HFFc6 (cell line): ENCODE measurements around the gene SNX11. TPM values are rescaled to one million over a fixed set of nuclear protein-coding genes. Genes with fewer than 3 reads are reported as not detected.

Source experiments
- DNase-seq: peaks from one replicate; pipeline ENCODE4 v3.0.0-alpha.2; 2018
- H3K27ac Mint-ChIP-seq: 2 replicates; pipeline ENCODE4 v1.8.0; 2020; ENCODE audit warnings: mild to moderate bottlenecking, mixed read lengths
- H3K27me3 Mint-ChIP-seq: 2 replicates; pipeline ENCODE4 v1.8.0; 2021; ENCODE audit warnings: mild to moderate bottlenecking, moderate library complexity, mixed read lengths; ENCODE audit not compliant: insufficient read depth
- H3K36me3 Mint-ChIP-seq: 2 replicates; pipeline ENCODE4 v1.8.0; 2021; ENCODE audit warnings: low read depth, mixed read lengths
- H3K4me1 Mint-ChIP-seq: 2 replicates; pipeline ENCODE4 v1.8.0; 2020; ENCODE audit warnings: low read depth, mixed read lengths
- H3K4me3 Mint-ChIP-seq: 2 replicates; pipeline ENCODE4 v1.8.0; 2020; ENCODE audit warnings: mild to moderate bottlenecking, moderate library complexity, mixed read lengths
- H3K9me3 Mint-ChIP-seq: 2 replicates; pipeline ENCODE4 v1.8.0; 2020; ENCODE audit warnings: mild to moderate bottlenecking, mixed read lengths
- total RNA-seq, 6 experiments: library from RNA; stranded (reverse); fragmentation: NEBNext Ultra II Directional; extraction: Animal tissue kit (Norgen Biotek cat#: 25700); gene quantifications; 2 replicates in 1 of 6; 3 replicates in 5 of 6; pipeline ENCODE4 v1.2.3, GENCODE V29; 2021
- TF ChIP-seq, protein P1 (sequence below): fragments of 200-600 bp; sonication (generic); IDR thresholded peaks from 2 replicates; pipeline ENCODE4 v1.5.0; 2021; ENCODE audit warnings: antibody characterized with exemption, mild to moderate bottlenecking

SNX11 gene
- total RNA-seq, 6 experiments from 2014 or later = 16.5 to 21.9 (median 19.6) TPM

DNA sequence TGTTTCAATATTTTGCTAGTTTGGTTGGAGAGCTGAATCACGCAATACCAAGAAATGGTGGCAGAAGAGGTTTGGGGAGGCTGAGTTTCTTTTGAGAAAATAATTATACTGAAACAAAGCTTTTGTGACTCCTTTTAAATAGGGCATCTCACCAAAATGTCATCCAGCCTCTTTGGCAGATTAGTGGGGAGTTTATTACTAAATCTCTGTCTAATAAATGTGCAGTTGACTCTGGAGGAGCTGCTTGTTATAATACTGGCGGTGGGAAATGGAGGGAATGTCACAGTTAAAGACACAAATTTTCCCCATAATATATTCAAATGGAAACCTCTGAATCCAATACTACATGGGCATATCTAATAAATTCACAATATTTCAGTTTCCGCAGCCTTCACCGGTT, 44.7 kb downstream of the SNX11 start:
- peaks cover 38% of the 10 kb centered on the region for H3K27me3 Mint-ChIP-seq

DNA sequence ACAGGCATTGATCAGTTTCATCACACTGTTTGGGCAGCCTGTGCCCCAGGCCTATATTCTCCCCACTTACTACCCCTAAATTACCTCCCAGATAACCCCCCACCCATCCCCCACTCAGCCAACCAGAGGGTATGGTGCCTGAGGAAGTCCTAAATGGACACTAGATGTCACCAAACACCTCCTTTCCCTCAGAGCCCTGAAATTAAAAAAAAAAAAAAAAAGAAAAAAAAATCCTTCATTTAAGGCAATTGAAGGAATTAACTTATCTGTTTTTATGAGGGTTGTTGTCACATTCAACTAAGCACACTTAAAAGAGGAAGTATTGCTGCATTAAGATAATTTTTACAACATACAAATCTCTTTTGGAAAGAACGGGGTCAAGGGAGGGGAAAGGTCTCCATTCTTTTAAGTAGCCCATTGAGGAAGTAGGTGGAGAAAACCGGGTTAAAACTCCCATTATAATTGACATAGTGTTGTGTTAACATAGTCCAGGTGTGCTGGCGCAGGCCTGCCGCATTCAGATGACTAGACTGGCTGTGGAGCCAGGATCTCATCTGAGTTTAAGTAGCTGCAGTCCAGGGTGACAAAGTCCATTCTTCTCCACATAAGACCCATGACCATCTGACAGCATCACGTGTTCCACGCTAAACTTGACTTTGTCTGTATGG, 46.3 kb downstream of the SNX11 start:
- no peak overlapping the region for H3K4me3 Mint-ChIP-seq
- DNase-seq = no peak
- H3K9me3 Mint-ChIP-seq = no peaks in the 10 kb centered on the region
- no peak overlapping the region for H3K27ac Mint-ChIP-seq
- TF ChIP-seq, protein P1, sequence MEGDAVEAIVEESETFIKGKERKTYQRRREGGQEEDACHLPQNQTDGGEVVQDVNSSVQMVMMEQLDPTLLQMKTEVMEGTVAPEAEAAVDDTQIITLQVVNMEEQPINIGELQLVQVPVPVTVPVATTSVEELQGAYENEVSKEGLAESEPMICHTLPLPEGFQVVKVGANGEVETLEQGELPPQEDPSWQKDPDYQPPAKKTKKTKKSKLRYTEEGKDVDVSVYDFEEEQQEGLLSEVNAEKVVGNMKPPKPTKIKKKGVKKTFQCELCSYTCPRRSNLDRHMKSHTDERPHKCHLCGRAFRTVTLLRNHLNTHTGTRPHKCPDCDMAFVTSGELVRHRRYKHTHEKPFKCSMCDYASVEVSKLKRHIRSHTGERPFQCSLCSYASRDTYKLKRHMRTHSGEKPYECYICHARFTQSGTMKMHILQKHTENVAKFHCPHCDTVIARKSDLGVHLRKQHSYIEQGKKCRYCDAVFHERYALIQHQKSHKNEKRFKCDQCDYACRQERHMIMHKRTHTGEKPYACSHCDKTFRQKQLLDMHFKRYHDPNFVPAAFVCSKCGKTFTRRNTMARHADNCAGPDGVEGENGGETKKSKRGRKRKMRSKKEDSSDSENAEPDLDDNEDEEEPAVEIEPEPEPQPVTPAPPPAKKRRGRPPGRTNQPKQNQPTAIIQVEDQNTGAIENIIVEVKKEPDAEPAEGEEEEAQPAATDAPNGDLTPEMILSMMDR = peak; percentile 79
- no peaks in the 10 kb centered on the region for H3K4me1 Mint-ChIP-seq
- no peaks in the 10 kb centered on the region for H3K36me3 Mint-ChIP-seq
- H3K27me3 Mint-ChIP-seq = peaks cover 29% of the 10 kb centered on the region

More for the DNA sequence above, 44.7 kb downstream of the SNX11 start:
- no peak overlapping the region for H3K27ac Mint-ChIP-seq
- DNase-seq = no peak
- H3K36me3 Mint-ChIP-seq = no peaks in the 10 kb centered on the region
- H3K4me3 Mint-ChIP-seq = no peak overlapping the region
- H3K4me1 Mint-ChIP-seq = no peaks in the 10 kb centered on the region
- no peaks in the 10 kb centered on the region for H3K9me3 Mint-ChIP-seq
- TF ChIP-seq, protein P1 = no peak

DNA sequence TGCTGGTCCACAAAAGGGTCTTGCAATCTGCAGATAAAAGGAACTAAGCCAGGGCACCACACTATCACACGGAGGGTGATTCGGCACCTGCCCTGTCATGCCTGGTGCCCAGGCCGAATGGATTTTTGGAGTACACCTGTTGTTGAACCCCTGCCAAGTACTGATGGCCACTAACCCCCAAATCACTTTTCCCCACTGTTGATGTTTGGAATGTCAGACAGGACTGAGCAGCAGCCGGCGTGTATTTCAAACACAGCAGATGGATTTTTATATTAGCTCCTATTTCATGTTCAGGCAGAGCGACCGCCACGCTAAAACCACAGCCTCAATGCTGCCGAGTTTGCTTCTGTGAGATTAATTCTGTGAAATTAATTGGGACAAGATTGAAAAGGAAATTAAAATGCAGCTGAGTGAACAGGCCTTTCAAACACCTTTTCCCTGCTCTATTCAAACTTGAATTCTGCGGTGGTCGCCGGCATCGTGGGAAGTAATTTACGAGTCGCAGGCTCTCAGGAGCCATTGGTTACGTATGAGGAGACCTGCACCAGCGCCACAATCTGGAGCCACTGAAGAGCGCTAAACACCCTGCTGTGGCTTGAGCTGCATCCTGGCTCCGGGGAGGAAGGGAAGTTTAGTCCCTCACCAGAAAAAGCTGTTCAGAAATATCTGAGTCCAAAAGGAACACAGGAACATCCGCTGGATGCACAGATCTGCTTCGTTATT, 48.5 kb downstream of the SNX11 start:
- H3K4me3 Mint-ChIP-seq = no peak overlapping the region
- H3K36me3 Mint-ChIP-seq = no peaks in the 10 kb centered on the region
- no peak for DNase-seq
- H3K9me3 Mint-ChIP-seq = no peaks in the 10 kb centered on the region
- H3K4me1 Mint-ChIP-seq = no peaks in the 10 kb centered on the region
- TF ChIP-seq, protein P1 = no peak
- peaks cover 26% of the 10 kb centered on the region for H3K27me3 Mint-ChIP-seq
- H3K27ac Mint-ChIP-seq = no peak overlapping the region

DNA sequence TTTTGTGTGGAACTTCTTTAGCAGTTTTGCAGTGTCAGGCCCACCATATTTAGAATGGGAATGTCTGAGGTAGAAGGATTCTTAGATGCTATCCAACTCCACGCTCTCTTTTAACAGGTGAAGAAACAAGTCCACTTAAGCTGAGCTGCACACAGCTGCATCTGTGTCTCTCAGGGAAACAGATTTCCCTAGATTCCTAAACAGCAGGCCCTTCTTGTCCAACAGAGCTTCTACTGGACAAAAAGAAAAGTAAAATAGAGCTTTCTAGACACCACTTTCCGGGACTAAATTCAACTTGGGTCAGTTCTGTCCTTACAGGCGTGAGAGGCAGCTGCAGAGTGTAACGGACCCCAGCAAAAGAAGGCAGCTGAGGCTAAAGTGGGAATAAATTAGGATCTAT, 51.7 kb downstream of the SNX11 start:
- no peaks in the 10 kb centered on the region for H3K9me3 Mint-ChIP-seq
- no peak overlapping the region for H3K4me3 Mint-ChIP-seq
- no peaks in the 10 kb centered on the region for H3K4me1 Mint-ChIP-seq
- DNase-seq = no peak
- TF ChIP-seq, protein P1 = no peak
- H3K27me3 Mint-ChIP-seq = peaks cover 24% of the 10 kb centered on the region
- no peak overlapping the region for H3K27ac Mint-ChIP-seq
- H3K36me3 Mint-ChIP-seq = no peaks in the 10 kb centered on the region

DNA sequence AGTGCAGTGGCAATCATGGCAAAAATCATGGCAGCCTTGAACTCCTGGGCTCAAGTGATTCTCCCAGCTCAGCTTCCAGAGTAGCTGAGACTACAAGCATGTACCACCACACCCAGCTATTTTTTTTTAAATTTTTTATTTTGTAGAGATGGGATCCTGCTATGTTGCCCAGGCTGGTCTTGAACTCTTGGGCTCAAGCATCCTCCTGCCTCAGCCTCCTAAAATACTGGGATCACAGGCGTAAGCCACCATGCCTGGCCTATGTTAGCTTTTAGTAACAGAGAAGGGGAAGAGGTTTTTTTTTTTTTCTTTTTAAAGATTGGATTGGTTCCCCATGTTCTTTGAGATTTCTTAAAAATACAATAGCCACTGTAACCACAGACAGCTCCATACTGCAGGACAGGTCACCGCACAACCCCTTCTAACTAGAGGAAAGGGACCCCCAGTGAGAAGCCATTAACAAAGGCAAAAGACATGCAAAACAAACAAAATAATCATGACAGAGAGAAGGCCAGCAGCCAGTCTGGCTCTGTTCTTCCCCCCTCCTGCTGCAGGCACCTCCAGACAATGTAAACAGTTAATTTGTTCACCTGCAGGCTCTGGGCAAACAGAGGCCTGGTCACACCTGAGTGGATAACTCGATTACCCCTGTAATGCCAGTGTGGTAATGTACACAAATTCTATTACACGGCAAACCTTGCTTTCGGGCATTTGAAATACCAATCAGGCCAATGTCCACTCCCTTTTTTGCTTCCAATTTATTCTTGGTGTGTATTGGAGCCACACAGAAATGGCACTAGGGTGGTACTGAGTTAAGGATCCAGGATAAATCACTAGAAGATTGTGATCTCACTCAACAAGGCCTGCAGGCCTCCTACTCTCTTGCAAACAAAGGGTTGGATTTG, 52.9 kb downstream of the SNX11 start:
- no peak overlapping the region for H3K27ac Mint-ChIP-seq
- no peaks in the 10 kb centered on the region for H3K36me3 Mint-ChIP-seq
- peaks cover 36% of the 10 kb centered on the region for H3K27me3 Mint-ChIP-seq
- DNase-seq = no peak
- H3K9me3 Mint-ChIP-seq = no peaks in the 10 kb centered on the region
- H3K4me1 Mint-ChIP-seq = no peaks in the 10 kb centered on the region
- TF ChIP-seq, protein P1 = no peak
- H3K4me3 Mint-ChIP-seq = no peak overlapping the region
